ENCODE results near the gene BARHL1.

Gene BARHL1

GRCh38 chr9:132626285-132626684, 43.9 kb downstream of the BARHL1 start:
- DNase-seq, result no peak

GRCh38 chr9:132627106-132627505, 44.7 kb downstream of the BARHL1 start:
- DNase-seq, result no peak

GRCh38 chr9:132627594-132627993, 45.2 kb downstream of the BARHL1 start:
- DNase-seq, result no peak

- DNase-seq, result no peak
Observed at GRCh38 chr9:132628746-132629145, 46.3 kb downstream of the BARHL1 start.

GRCh38 chr9:132630116-132630515, 47.7 kb downstream of the BARHL1 start:
- no peak for DNase-seq

- peak in 1 of 2 experiments; percentile 61 for DNase-seq
Observed at GRCh38 chr9:132630811-132631210, 48.4 kb downstream of the BARHL1 start.

GRCh38 chr9:132631280-132631679, 48.9 kb downstream of the BARHL1 start:
- DNase-seq, result peak in 1 of 2 experiments; percentile 53

GRCh38 chr9:132631685-132632084, 49.3 kb downstream of the BARHL1 start:
- DNase-seq, result peak in 1 of 2 experiments; percentile 42

- no peak for DNase-seq
Observed at GRCh38 chr9:132632413-132633129, 50.2 kb downstream of the BARHL1 start.

GRCh38 chr9:132634327-132634726, 51.9 kb downstream of the BARHL1 start:
- DNase-seq, result no peak

- peak; percentile 89 to 96 for DNase-seq
Observed at GRCh38 chr9:132637351-132637750, 54.9 kb downstream of the BARHL1 start.

GRCh38 chr9:132637801-132638200, 55.4 kb downstream of the BARHL1 start:
- no peak for DNase-seq

GRCh38 chr9:132638240-132638639, 55.8 kb downstream of the BARHL1 start:
- DNase-seq, result no peak

- DNase-seq, result no peak
Observed at GRCh38 chr9:132639322-132639721, 56.9 kb downstream of the BARHL1 start.
